GM21529 (cell line): ENCODE measurements around the gene APBA1.

Experiments
- ATAC-seq: cut with Tn5 transposase; IDR thresholded peaks from one replicate; pipeline ENCODE4 v1.9.1; 2021; ENCODE audit not compliant: unreplicated experiment

Gene APBA1

DNA sequence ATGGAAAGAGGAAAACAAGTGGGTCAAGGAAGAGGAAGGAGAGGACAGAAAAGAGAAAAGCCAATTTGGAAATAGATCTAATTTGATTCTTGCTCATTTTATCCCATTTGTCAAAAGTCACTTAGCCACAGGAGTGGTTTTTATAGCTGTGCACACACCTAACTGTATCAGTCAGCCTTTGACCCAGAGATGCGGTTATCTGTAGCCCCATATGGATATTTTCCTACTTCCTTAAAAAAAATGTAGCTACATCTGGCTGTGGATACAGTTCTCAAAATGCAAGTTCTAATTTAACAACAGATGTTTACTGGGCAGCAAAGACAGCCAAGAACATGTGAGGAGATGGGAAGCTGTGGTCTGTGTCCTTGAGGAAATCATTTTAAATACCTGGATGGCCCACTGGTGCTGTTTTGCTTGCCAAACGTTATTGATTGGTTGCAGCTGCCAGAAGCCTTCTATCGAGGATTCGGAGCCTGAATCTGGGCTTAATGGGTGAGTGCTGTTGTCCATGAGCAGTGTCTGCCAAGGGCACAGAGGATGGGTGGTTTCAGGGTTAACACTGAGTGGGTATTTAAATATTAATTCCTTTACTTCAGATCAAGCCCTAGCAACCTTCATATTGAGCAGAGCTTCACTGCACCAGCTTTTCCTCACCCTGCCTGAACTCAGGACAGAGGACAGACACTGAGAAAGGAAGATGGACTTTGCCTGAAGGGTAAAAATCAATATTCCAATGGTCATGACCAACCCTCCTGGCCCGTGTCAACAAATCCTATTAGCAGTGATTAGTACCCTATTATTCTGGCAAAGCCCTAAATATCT, 92.2 kb downstream of the APBA1 start:
- ATAC-seq, result no peak

DNA sequence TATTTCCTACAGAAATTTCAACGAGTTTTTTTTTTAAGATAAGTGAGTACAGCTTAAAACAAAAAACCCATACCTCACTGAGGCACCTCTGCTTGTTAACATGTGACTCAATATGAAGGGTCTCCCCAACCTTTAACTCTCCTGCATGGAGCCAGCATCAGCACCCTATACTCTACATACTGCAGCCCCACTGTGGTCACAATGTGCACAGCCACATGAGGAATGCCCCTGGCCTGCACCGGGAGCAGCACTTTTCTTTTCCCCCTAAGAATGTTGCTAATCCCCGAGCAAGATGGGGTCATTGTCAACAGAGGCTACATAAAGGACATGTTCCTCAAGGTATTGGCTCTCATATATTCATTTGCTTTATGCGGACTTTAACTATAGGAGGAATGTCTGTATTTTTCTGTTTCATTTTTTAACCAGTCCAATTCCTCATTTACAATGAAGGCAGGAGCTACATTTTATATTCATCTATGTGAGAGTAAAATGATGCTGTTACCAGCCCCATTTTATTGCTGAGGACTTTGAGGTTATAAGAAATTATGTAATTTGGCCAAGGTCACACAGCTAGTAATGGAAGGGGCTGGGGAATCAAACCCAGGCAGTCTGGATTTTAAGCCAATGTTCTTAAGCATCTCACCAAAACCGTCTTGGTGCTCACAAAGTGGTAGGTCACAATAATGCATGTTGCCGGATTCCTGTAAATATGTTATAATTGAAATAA, 93.0 kb downstream of the APBA1 start:
- ATAC-seq, result no peak

DNA sequence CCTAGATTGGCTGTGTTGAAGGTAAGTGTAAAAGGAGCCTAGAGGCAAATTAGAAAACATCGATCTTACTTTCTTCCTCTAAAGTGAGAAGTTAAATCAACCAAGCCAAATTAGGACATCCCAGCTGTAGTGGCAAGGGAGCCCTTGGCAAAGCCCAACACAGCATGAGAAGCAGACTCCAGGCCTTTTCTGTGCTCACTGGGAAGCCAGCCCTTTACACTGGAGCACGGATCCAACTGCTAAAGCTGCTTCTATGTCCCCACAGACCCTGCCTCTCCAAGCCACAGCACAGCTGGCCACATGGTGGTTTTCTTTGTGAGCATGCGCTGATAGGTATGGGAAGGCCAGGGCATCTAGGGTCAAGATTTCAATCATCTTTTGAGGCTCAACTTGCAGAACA, 94.1 kb downstream of the APBA1 start:
- no peak for ATAC-seq

DNA sequence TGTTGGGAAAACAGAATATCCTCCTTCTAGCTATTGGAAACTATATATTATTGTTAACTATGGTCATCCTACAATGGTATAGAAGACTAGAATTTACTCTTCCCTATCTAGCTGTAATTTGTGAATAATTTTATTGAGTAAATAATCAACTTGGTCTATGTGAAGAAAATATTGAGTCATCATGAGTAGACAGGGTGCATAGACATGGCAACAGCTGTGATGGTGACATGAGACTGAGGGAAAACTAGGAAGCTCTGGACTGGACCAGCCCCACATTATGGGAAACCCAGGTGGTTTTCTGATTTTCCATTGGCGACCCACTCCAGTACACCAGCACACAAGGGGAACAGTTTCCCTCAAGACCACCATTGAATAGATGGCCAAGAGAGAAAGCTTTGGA, 95.0 kb downstream of the APBA1 start:
- no peak for ATAC-seq

DNA sequence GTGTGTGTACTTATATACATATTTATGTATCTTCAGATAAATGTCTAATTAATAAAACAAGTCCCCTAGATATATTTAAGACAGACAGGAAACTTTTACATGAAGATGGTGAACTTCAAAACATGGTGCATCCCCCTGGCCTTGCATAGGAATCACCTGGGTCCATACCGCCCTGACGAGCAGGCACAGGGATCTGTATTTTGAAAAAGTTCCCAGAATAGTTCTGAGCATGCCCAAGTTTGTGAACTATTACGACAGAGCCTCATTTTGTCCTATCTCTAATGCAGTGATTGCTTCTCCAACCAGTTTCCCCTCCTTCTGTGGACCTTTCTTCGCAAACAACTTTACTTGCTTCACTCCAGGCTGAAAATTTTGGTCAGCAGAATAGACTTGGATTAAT, 98.1 kb downstream of the APBA1 start:
- no peak for ATAC-seq

DNA sequence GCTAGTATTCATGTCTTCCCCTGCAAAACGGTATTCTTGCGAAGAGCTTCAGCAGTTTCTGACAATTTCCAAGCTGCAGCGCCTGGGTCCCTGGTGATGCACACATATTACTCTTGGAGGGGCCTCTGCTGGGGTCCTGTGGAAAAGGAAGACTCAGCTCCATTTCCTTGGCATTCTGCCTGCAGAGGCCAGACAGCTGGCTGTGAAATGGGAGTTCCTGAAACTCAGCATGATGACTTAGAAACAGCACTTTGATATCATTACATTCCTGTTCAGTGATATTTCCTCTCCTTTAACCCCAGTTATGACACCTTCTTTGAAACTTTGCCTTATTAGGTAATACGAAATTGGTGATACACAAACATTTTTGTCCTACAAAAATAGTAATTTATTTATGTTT, 98.5 kb downstream of the APBA1 start:
- ATAC-seq, result no peak

DNA sequence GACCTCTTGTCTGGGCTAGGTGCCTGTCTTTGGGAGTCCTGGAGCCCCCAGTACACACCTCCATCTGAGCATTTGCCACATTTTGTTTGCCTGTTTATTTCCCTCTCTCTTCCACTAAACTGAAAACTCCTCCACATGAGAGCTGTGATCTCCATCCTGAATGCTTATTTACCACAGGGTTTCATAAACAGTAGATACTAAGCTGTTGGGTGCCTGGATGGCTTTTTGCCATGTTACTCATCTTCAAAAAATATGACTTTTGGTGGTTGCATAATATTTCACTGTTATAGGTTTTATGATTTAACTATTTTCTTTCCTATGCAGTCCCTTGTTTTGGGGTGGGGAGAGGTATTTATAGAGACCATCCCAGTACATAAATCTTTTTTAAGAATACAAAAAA, 99.6 kb downstream of the APBA1 start:
- no peak for ATAC-seq

DNA sequence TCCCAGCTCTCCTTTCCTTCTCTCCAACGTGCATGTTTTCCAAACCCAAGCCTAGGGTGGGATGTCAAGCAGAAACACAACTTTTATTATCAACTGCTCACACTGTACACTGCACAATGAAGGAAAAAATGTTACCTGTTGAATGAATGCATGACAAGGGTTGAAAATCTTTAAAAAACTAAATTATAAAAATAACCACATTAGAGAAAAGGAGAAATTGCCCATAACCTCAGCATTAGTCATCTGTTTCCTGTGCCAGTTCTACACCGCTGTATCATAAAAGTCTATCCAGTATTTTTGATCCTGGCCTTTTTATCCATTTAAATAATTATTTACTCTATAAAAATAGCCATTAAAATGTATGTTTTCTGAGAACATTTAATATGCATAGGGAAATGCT, 101.1 kb downstream of the APBA1 start:
- ATAC-seq, result no peak

DNA sequence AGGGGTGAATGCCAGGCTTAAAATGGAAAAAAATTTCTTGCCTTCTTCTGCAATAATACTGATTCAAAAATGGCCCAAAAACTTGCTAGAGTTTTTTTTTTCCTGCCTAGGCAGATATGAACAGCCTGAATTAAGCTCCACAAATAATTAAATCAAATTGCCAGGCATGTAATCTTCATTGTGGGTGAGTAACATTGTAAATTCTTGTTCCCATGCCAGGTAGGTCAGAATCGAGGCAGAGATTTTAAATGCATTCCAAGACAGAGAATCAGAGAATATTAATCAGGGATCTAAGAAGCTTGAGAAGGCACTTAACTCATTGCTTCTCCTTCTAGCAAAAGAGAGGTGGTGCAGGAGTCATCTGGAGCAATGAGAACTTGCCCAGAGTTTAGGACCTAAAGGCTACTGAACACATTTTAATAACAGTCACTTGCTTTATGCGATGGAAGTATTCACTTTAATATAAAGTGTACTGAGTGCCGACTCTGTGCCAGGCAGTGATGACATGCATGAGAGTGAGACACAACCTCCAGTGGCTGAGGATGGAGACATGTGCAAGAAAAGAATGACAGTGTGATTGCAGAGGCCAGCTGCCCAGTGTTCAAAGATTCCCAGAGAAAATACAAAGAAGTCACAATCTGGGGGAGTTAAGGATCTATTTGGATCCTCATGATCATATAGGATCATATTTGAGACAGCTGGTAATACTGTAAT, 102.3 kb downstream of the APBA1 start:
- ATAC-seq, result no peak

DNA sequence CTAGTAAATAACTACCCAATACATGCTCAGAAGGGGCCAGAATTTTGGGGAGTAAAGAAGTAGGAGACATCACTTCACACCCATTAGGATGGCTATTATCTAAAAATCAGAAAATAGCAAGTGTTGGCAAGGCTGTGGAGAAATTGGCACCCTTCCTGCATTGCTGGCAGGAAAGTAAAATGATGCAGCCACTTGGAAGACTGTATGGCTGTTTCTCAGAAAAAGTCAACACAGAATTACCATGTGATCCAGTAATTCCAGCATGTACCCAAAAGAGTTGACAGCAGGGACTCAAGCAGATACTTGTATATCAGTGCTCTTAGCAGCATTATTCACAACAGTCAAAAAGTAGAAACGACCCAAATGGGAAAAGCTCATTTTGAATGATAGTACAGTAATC, 107.6 kb downstream of the APBA1 start:
- no peak for ATAC-seq

DNA sequence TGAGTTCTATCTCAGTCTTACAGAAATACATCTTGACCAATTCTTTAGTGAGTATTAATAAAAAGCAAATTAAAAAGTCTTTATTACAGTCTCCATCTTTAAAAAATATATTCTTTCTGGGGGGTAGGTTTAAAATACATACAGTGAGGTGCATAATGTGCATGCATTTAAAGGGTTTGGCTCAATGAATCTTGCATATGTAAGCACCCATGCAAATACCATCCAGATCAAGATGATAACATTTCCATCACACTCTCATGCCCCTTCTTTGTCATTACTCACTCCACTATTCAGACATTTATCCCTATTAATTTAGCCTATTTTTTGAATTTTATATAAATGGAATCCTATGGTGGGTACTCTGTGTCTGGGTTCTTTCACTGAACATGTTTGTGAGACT, 113.0 kb downstream of the APBA1 start:
- ATAC-seq, result no peak

DNA sequence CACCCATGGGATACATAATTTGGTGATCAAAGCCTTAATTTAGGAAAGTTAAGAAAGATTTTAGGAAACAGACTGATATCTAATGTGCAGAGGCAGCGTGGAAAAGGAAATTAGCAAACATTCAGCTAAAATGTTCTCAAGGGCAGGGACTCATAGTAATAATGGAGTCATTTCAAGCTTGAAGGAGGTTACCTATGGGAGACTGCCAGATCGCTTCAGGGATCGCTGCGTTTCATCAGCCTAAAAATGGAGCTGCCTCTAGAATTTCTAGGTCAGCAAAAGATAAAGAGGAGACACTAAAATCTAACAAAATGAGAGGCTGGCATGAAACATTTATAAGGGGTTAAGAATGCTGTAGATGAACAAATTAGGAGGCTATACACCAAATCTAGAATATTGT, 115.5 kb downstream of the APBA1 start:
- ATAC-seq, result no peak

DNA sequence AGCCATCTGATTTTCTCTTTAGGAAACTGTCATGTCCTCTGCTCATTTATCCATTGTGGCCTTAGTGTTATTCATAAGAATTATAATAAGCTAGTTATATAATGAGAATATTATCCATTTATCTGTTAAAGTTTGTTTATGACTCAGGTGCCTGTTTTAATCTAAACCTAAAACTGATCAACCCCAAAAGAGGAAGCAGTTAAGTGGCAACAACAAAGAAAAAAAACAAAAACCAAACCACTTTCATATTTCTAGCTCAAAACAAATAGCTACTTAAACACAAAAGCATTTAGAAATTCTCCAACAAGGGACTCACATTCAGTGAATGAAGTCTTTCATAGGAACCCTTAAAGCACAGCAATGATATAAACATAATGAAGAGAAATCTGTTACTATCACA, 116.4 kb downstream of the APBA1 start:
- peak; percentile 42 for ATAC-seq

DNA sequence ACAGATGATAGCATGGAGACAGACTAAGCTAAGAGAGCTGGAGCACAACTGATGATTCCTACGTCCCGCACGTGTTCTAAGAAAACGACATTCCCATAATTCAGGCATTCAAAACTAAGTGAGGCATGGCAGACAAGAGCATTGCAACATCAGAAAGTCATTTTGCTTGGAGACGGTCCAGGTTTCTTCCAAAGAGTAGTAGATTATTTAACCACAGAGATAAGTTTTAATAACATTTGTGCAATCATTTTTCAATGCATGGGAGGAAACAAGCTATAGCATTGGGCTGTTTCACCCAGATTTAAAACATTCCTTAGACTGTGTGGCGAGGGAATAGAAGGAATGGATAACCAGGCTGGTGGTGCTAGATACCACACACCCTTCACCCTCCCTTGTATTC, 117.2 kb downstream of the APBA1 start:
- no peak for ATAC-seq

DNA sequence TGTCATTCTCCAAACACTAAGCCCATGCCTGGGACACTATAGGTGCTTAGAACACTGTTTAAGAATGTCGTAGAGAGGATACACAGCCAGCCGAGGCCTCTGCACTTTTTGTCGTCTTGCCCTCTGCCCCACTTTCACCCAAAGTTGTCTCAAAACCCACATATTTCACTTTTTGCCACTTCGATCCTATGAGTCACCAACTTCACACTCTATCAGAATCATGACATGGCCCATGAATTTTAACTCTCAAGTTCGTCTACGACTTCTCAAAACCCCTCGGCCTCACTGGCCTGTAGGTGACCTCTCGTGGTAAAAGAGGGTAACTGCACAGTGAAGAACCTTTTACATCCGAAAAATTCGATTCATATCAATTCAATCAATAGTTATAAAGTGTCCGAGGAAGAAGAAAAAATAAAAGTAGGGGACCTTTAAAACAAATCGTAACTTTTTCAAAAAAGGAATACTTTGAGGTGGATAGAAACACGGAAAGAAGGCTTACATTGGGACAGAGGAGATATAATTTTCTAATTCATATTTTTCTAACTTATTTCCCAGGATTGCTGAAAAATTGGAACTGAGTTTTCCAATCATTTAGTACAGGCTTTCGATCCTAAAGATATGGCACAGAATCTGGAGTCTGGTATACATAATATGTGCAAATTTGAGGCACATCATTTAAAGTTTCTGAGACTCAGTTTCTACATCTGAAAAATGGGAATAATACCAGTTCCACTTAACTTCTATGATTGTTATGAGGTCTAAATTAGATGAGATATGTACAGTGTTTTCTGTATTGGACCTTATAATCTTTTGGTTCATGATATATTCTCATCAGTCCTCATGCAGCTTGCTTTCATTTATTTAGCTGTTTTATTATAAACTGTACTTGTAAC, 122.6 kb downstream of the APBA1 start:
- ATAC-seq, result no peak

DNA sequence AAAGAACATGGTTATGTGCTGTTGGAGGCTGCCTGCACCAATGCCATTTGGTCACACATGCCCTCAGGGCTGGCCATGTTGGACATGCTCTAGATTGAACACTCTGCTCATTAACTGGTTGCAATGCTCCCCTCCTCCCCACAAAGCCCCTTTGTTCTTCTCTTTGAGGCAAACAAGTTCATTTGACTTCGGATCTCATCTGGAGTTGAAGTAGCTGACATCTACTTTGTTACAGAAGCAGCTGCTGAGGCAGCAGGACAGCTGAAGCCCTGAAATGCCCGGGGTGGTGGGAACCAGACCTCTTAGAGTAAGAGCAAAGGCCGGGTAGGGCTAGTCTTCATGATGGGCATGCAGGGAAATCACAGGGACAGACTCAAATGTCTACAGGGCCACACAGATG, 123.5 kb downstream of the APBA1 start:
- no peak for ATAC-seq

DNA sequence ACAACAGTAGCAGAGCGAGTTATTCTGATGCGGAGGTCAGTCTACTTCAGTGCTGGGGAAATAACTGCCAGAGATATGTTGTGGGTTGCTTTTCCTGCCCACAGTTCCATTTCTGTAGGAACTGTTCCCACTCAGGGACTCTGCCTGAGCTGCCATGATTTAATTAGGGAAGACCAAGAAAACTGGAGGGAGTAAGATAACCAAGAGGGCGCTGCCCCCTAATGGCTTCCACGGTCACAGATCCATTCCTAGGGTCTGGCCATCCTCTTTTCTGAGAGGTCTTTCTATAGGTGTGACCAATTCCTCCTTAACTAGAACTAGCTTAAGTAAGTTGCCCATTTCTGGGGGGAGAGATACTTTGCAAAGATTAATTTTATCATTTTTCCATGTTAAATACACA, 125.9 kb downstream of the APBA1 start:
- no peak for ATAC-seq

DNA sequence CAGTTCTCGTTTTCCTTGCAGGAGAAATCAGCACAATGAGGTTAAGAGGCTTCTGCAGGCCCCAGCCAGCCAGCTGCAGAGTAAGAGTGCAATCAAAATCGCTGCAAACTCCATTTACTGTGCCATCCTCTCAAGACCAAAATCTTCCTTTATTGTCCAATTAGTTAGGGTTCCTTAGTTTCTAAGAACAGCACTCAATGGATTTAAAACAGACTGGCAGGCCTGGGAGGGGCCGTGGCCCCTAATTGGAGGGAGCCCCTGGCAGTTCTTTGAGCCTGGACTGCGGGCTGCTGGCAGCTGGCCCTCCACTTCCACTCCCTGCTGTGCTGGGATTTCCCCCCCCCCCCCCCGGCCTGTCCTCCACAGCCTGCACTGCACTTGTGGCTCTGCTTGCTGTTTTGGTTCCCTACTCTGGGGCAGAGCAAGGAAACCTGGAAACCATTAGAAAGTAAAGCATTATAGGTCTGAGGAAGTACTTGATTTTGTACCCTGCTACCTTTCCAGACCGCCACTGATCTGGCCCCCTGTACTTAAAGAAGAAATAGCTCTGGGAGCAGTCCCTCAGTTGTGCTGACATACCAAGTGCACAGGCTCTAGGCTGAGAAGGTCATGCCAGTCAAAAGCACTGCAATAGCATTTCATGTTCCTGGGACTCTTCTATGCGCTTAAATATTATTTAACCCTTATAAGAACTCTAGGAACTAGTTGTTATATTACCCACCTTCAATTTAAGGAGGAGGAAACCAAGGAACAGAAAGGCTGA, 129.0 kb downstream of the APBA1 start:
- no peak for ATAC-seq

DNA sequence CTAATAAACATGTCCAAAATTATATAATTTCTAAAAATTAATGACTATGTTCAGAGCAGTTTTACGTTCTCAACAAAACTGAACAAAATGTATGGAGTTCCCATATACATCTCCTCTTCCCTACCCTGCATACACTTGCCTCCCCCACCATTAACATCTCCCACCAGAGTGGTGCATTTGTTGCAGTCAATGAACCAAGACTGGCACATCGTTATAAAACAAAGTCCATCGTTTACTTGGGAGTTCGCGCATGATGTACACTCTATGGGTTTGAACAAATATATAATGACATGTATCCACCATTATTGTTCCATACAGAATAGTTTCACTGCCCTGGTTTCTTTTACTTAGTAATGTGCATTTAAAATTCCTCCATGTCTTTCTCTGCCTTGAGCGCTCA, 130.1 kb downstream of the APBA1 start:
- no peak for ATAC-seq

DNA sequence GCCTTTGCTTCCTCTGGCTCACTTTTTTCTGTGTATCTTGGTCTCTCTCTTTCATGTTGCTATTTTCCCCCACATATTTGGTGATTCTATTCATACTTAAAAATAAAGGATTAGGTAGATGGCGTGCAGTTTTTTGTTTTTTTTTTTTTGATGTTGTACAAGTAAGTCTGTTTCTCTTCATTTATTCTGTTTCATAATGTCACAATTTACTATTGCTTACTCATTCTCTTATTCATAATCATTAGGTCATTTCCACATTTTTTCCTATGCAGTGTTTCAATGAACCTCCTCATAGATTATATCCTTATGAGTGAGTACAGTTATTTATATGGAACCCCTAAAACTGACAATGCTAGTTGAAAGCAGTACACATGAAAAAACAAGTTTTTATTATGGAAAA, 136.3 kb downstream of the APBA1 start:
- ATAC-seq, result no peak
